ENCODE data around the gene NUFIP2. TPM values are rescaled to one million over a fixed set of nuclear protein-coding genes. Genes with fewer than 3 reads are reported as not detected.
"Not testable (repeated sequence)": the region's sequence is repeated elsewhere in the genome, so short reads cannot be mapped to it uniquely, and the experiment has no call there.

NUFIP2 gene
- total and polyA plus RNA-seq, 12 donors, result 7.1 to 58.3 (median 39.3) TPM

- WGBS, 2 donors, result 94 to 97% methylated on average over 8 of the region's 8 CpGs
- peaks cover 0 to 31% (median 0%) of the 10 kb centered on the region in 9 donors for H3K4me1 ChIP-seq
- H3K27ac ChIP-seq, result peak overlapping the region in 1 of 10 donors; percentile 1
- ATAC-seq, result peak in 1 of 8 donors; percentile 21
- intact Hi-C loops (cut with DNase I), result no loop called here
- no peak overlapping the region for H3K4me3 ChIP-seq
- no peaks in the 10 kb centered on the region for H3K27me3 ChIP-seq
- H3K9me3 ChIP-seq, result no peaks in the 10 kb centered on the region
- no peak for TF ChIP-seq CTCF (IDR thresholded peaks at IDR 0.05)
- DNase-seq, result no peak
- no peaks in the 10 kb centered on the region for H3K36me3 ChIP-seq
Observed at GRCh38 chr17:29238133-29238850, 55.7 kb downstream of the NUFIP2 start.

GRCh38 chr17:29237476-29238132 is 56.3 kb downstream of the NUFIP2 start:
- H3K9me3 ChIP-seq, result no peaks in the 10 kb centered on the region
- H3K27ac ChIP-seq, result peak overlapping the region in 1 of 10 donors; percentile 1
- ATAC-seq, result no peak
- intact Hi-C loops (cut with DNase I), result no loop called here
- WGBS, 2 donors, result 89 to 90% methylated on average over 3 of the region's 3 CpGs
- no peaks in the 10 kb centered on the region for H3K36me3 ChIP-seq
- no peak overlapping the region for H3K4me3 ChIP-seq
- DNase-seq, result no peak
- no peaks in the 10 kb centered on the region for H3K27me3 ChIP-seq
- H3K4me1 ChIP-seq, result peaks cover 0 to 31% (median 0%) of the 10 kb centered on the region in 9 donors
- TF ChIP-seq CTCF (IDR thresholded peaks at IDR 0.05), result no peak

- DNase-seq (no peak), ATAC-seq (no peak)
- H3K4me3 ChIP-seq, result no peak overlapping the region
- TF ChIP-seq CTCF (IDR thresholded peaks at IDR 0.05), result no peak
- H3K9me3 ChIP-seq, result no peaks in the 10 kb centered on the region
- H3K4me1 ChIP-seq, result peaks cover 0 to 23% (median 0%) of the 10 kb centered on the region in 9 donors
- no peaks in the 10 kb centered on the region for H3K36me3 ChIP-seq
- intact Hi-C loops (cut with DNase I), result no loop called here
- WGBS, 2 donors, result 97 to 98% methylated on average over 3 of the region's 3 CpGs
- H3K27ac ChIP-seq, result no peak overlapping the region
- H3K27me3 ChIP-seq, result no peaks in the 10 kb centered on the region
Observed at GRCh38 chr17:29235904-29236303, 58.0 kb downstream of the NUFIP2 start.

GRCh38 chr17:29234972-29235371 is 59.0 kb downstream of the NUFIP2 start:
- intact Hi-C loops (cut with DNase I); H3K27me3 ChIP-seq; H3K27ac ChIP-seq; H3K36me3 ChIP-seq; H3K9me3 ChIP-seq; DNase-seq; ATAC-seq; H3K4me3 ChIP-seq: not testable (repeated sequence)
- H3K4me1 ChIP-seq, result peaks cover 0 to 16% (median 0%) of the 10 kb centered on the region in 9 donors
- 95 to 97% methylated on average over 7 of the region's 7 CpGs for WGBS, 2 donors

GRCh38 chr17:29233301-29233700 is 60.6 kb downstream of the NUFIP2 start:
- H3K4me3 ChIP-seq, result no peak overlapping the region
- no peak overlapping the region for H3K27ac ChIP-seq
- DNase-seq (no peak), ATAC-seq (no peak)
- no peaks in the 10 kb centered on the region for H3K9me3 ChIP-seq
- intact Hi-C loops (cut with DNase I), result no loop called here
- no peaks in the 10 kb centered on the region for H3K36me3 ChIP-seq
- H3K4me1 ChIP-seq, result peaks cover 0 to 11% (median 0%) of the 10 kb centered on the region in 9 donors
- H3K27me3 ChIP-seq, result no peaks in the 10 kb centered on the region
- no peak for TF ChIP-seq CTCF (IDR thresholded peaks at IDR 0.05)
- 90 to 91% methylated on average over 1 of the region's 1 CpG for WGBS, 2 donors

Measured in heart right ventricle (tissue), 16 donors.